DMS114 treated with DMSO at 0.1 percent for 48 hours (cell line): ENCODE results near the gene NHSL2.
"Not testable (repeated sequence)": the region's sequence is repeated elsewhere in the genome, so short reads cannot be mapped to it uniquely, and the experiment has no call there.

Source experiments
- DNase-seq: peaks from one replicate; lab custom pipeline; 2025; ENCODE audit not compliant: unreplicated experiment; lab: John Stamatoyannopoulos, UW

Gene NHSL2

DNA sequence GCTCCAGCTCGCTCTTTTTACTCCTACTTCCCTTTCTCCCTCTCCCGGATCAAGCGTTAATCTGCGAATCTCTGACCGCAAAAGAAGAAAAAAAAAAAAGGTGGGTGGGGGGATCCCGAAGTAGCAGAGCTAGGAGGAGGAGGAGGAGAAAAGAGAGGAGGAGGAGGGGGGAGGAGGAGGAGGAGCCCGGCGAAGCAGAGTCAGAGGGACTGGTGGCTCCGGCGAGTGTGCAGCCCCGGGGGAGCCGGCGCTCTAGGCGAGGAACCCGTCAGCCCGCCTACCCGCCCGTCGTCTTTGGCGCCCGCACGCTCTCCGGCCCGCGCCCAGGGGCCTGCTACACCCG is at the start of gene NHSL2:
TSS of gene NHSL2 (plus strand) at position 203 of the 343 bp plus-strand sequence.
- DNase-seq = no peak

- DNase-seq = no peak
Observed at GRCh38 chrX:71867680-71868079, 43.0 kb upstream of the NHSL2 start.

GRCh38 chrX:71869566-71869965 is 41.1 kb upstream of the NHSL2 start:
- DNase-seq = not testable (repeated sequence)

DNA sequence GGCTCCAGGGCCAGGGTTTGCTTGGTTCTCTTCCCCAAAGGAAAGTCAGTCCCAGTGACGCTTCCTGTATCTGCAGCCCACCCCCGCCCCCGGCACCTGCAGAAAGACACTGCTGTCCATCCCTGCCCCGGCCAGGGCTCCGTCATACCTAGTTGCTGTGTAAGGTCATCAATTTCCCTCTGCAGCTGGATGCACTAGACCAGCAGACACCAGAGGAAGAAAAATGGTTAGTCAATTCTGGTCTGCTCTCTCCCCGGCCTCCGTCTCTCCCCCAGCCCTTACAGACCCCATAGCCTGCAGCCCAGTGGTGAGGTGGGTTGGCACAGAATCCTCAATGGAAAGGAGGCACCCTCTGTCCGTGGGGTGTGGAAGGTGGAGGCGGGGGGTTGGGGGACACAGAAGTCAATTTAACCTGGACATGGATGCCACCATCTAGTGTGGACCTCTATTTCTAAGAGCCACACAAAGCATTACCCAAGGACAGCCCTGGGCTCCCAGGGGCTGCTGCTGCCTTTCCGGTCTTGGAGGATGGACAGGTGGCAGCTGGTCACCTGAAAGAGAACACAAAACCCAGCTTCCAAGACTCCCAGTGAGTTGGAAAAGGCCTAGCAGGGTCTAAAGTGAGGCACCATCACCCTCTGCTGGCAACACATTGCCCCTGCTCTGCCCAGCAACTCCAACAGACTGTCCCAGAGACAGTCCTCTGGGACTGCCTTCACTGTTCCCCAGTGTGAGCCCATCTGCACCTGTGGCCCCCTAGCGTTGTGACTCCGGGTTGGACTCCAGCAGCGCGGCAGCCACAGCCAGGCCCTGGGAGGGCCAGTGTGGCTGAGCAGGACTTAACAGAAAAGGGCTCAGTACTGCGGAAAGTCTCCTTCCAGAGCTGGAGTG is 40.2 kb upstream of the NHSL2 start:
- peak; percentile 6 for DNase-seq

DNA sequence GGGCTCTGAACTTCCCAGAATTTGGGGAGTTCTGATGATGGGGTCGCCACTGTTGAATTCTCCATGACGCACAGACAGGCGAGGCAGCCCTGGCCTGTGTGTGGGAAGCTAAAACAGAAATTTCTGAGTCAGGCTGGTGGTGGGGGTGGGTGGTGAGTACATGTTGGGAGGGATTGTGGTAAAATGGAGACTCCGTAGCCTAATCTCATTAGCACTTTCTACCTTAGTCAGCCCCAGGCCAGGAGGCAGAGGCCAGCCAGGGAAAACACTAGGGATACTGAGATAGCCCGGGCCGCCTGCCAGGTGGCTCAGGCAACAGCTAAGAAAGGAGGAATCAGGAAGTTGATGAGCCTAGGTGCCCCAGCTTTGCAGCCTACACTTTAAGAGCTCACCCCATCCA is 39.3 kb upstream of the NHSL2 start:
- no peak for DNase-seq

GRCh38 chrX:71872542-71873458 is 37.8 kb upstream of the NHSL2 start:
- no peak for DNase-seq

DNA sequence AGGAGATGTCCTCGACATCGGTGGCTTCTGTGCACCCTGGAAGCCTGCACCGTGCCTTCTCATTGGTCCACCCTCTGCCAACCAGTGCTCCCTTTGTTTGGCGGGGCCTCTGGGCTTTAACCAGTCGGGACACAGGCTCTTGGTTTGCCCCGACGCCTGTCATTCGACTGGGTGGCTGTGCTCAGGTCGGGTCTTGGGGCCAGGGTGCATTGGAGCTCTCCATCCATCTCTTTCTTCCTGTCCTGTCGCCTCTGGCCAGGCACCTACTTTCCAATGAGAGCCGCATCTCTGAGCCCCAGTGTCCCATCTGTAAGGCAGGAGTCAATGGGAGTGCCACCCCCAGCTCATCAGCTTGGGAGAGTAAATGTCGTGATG is 37.2 kb upstream of the NHSL2 start:
- DNase-seq = no peak

- DNase-seq = not testable (repeated sequence)
Observed at GRCh38 chrX:71876841-71877240, 33.8 kb upstream of the NHSL2 start.

DNA sequence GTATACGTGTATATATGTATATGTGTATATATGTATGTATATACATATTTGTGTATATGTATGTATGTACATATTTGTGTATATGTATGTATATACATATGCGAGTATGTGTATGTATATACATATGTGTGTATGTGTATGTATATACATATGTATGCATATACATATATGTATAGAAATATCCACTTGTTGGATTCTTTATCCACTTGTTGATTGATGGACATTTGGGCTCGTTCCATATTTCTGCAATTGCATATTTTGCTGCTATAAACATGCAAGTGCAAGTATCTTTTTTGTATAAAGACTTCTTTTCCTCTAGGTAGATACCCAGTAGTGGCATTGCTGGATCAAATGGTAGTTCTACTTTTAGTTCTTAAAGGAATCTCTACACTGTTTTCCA is 25.5 kb upstream of the NHSL2 start:
- no peak for DNase-seq

DNA sequence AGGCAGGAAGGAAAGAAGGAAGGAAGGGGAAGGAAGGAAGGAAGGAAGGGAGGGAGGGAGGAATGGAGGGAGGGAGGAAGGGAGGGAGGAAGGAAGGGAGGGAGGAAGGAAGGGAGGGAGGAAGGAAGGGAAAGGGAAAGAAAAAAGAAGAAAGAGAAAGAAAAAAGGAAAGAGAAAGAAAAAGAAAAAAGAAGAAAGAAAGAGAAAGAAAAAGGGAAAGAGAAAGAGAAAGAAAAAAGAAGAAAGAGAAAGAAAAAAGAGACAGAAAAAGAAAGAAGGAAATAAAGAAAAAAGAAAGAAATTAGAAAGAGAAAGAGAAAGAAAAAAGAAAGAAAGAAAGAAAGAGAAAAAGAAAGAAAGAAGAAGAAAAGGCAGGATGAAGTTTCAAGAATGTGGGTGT is 15.0 kb upstream of the NHSL2 start:
- DNase-seq = no peak

DNA sequence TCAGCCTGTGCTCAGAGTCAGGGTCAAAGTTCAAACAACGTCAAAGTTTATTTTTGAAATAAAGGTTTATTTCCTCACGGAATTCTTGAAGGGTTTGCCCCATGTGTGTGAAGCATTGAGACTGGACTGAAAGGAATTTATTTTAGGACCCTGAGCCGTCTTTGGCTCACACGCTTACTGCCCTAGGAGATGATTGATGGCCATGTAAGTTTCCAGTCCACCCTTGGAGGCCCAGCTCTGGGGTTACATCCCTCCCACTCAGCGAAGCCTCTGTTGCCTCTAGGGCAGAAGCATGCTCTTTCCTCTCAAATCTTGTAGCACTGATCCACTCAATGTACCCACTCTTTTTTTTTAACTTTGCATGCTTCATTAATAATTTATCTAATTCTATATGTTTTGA is 4.5 kb upstream of the NHSL2 start:
- no peak for DNase-seq

DNA sequence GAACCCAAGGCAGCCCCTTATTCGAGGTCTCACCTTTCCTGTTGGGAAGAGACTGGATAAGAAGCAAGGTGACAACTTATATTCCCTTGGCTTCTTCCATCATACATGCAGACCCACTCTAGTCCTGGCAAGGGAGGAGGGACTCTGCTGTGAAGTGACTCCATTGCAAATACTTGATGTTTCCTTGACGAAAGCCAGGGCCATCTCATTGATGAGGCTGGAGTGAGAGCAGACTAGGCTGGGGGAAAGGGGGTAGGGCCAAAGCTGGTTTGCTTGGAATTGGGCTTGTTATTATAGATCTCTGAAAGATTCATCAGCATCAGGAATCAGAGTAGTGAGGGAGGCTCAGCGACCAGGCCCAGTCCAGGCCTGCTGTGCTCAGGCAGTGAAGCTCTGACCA is 2.3 kb upstream of the NHSL2 start:
- no peak for DNase-seq

DNA sequence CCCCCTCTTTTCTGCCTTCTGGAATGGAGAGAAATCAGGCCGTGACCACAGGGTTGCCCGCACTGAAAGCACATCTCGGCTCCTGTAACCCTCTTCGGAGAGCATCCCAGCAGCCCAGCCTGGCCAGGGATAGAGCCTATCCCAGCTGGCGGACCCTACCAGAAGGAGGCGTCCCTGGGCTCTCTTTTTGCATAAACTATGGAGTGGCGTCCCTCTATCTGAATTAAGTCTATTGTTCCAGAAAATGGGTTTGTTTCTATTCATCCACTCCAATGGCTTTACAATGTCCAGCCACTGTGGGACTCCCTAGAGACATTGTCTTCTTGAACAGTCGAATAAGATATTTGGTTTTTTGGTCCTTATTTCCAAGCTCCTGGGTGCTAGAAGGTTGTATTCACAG is 689 bp upstream of the NHSL2 start:
- no peak for DNase-seq

DNA sequence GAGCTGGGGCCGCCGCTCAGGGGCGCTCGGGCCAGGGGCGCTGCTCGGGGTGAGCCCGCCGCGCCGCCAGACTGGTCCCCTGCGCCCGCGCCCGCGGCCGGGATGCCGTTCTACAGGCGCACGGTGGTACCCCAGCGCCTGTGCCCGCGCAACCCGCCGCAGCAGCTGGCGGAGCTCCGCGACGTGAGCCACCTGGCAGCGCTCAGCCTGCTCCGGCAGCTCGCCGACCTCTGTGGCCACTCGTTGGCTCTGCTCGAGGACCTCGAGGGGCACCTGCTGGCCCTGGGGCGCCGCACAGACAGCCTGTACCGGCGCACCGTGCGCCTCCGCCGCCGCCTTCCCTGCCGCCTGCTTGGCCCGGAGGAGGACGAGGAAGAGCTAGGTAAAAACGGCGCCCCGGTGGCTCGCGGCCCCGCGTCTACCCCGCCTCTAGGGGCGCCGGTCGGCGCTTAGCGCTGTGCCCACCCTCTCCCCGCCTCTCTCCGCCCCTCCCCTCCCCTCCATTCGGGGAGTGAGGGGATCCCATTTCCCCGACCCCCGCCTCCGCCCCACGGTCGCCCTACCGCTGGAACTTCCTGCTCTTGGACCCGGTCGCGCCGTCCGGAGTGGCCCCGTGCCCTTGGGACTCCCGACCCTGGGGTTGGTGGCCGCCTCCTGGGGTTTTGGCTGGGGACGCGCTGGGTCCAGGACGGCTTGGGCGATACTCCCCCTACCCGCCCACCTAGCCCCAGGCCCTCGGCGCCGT is 513 bp downstream of the NHSL2 start:
- peak; percentile 1 for DNase-seq

GRCh38 chrX:71911731-71912050 is 1.0 kb downstream of the NHSL2 start:
- no peak for DNase-seq

DNA sequence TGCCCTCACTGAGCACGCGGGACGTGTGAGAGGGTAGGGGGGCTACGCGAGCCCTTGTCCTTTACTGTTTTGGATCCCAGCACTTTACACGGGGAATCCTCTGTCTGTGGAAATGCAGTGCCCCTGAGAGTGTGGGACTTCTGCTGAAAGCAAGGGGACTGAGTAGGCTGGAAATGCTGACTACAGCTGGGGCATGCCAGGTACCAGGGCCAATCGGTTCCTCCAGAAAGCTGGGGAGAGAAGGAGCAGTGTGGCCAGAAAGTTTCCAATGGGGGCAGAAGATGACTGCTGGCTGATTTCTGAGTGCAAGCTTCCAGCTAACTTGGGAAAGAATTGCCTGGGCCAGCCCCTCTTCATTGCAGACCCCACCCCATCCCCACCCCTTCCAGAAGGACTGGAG is 1.5 kb downstream of the NHSL2 start:
- DNase-seq = no peak

- no peak for DNase-seq
Observed at GRCh38 chrX:71913156-71913950, 2.7 kb downstream of the NHSL2 start.

DNA sequence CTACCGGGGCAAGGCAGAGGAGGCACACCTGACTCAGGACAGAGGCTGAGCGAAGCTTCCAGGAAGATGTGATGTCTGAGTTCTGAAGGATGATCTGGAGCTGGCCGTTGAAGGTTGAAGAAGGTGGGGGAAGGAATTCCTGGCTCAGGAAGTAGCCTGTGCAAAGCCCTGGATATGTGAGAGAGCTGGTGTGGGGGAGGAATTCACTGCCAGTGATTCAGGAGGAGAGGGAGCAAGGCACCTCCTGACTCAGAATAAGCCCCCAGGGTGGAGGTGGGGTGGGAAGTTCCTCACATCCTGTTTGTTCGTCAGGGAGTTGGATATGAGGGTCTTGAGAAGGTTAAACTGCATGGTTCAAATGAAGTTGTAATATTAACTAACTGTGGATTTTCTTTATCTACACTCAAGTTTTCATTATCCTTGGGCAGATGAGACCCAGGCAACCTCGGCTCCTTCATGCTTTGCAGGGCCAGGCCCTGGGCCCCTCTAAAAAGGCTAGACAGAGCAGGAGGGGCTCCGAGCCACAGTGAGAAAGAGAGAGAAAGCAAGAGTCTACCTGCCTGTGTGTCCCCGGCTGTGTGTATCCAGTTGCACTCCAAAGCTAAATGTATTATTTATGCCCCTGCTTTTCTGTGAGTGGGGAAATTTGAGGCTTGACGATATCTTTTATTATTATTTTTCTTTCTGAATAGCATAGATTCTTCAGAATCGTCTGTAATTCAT is 7.1 kb downstream of the NHSL2 start:
- no peak for DNase-seq

DNA sequence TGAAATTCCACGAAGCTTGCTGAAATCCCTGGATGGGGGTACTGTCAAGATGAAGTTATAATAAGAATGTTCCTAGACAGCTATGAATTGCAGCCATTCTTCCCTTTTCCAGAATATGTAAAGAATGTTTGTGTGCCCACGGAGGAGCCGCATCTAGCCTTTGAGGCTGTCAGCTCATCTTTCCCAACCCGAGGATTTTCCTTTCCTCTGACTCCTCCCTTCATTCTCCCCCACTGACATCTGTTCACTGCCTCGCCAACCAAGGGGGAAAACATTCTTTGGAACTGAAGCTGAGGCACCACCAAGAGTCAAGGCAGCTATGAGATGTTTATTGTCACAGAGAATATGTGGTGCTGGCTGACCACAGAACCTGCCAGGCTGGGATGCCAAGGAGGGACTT is 8.8 kb downstream of the NHSL2 start:
- DNase-seq = no peak

- no peak for DNase-seq
Observed at GRCh38 chrX:71919886-71920285, 9.2 kb downstream of the NHSL2 start.
